Measurements from ENCODE around the gene OR1N2.
"Not testable (repeated sequence)": the region's sequence is repeated elsewhere in the genome, so short reads cannot be mapped to it uniquely, and the experiment has no call there.

The OR1N2 gene, protein sequence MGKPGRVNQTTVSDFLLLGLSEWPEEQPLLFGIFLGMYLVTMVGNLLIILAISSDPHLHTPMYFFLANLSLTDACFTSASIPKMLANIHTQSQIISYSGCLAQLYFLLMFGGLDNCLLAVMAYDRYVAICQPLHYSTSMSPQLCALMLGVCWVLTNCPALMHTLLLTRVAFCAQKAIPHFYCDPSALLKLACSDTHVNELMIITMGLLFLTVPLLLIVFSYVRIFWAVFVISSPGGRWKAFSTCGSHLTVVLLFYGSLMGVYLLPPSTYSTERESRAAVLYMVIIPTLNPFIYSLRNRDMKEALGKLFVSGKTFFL

DNA sequence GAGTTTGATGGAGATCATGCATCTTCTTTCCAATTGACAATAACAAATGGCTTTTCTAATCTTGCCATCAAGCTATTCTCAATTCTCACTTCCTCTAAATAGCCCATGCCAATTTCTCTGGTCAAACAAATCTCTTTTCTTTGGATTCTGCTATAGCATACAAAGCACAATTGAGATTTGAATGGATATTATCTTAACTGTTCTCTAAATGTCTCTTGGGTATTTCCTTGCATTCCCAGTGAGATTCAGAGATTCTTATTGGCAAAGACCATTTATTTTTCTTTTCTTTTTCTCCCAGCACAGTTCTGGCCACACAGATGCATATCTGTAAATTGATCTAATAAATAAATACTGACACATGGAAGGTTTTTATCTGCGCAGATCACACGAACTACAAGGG is at the start of gene OR1N2:
Gene OR1N2, plus strand, starts transcription at position 301 of the 400 bp plus-strand sequence. CDS start 100 bp downstream, outside the sequence.
- DNase-seq, result no peak

DNA sequence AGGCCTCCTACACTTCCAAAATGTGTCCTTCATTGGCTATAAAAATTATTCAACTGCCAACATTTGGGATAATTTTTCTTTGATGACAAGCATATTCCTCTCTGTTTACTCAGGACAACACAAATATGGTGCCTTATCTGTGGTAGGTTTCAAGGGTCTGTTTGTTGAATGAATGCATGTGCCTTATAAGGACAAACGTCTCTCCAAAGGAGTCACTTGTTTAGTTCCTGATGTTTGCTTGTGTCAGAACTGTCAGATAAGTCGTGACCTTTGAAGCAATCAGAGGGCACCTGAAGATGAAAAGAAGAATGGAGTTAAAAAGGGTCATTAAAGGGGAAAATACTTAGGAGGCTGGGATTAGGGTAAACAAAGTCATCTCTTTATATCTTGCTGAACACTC is 45.9 kb upstream of the OR1N2 start:
- DNase-seq, result no peak

DNA sequence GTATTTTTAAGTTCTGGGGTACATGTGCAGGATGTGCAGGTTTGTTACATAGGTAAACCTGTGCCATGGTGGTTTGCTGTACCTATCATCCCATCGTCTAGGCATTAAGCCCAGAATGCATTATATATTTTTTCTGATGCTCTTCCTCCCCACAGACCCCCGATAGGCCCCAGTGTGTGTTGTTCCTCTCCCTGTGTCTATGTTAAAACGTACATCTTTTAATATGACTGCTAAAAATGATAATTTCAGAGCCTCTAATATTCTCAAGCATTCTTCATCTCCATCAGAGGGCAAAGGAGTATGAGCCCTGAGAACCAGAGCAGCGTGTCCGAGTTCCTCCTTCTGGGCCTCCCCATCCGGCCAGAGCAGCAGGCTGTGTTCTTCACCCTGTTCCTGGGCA is 42.4 kb upstream of the OR1N2 start, which contains the start of gene OR1J2:
Gene OR1J2, plus strand, starts transcription at position 301 of the 400 bp plus-strand sequence. Its CDS starts 0 bp downstream, at position 301.
- DNase-seq, result no peak

DNA sequence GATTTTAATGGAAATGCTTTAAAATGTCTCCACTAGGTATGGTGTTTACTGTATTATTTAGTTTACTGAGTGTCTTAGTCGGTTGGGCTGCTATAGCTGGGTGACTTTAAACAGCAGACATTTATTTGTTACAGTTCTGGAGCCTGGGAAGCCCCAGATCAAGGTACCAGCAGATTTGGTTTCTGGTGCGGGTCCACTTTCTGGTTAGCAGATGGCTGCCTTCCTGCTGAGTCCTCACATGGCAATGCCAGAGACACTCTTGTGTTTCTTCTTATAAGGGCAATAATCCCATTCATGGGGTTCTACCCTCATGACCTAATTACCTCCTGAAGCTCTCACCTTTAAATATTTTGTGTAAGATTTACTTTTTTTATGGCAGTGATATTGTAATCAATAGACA is 34.7 kb upstream of the OR1N2 start:
- no peak for DNase-seq

DNA sequence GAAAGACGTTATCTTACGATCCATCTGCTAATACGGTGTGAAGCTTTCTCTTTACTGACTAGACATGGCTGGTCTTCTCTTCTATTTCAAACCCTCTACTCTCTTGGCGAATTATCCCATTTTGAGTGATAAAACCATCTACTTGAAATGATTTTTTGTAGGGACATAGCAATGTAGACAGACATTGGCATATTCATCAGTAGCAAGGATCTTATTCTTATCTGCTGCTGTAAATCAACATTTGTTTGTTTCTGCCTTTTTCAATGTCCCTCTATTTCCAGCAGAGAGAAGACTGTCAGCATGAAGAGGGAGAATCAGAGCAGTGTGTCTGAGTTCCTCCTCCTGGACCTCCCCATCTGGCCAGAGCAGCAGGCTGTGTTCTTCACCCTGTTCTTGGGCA is 34.1 kb upstream of the OR1N2 start, which contains the start of gene OR1J4:
Gene OR1J4, plus strand, starts transcription at position 301 of the 400 bp plus-strand sequence. Its CDS starts 0 bp downstream, at position 301.
- no peak for DNase-seq

DNA sequence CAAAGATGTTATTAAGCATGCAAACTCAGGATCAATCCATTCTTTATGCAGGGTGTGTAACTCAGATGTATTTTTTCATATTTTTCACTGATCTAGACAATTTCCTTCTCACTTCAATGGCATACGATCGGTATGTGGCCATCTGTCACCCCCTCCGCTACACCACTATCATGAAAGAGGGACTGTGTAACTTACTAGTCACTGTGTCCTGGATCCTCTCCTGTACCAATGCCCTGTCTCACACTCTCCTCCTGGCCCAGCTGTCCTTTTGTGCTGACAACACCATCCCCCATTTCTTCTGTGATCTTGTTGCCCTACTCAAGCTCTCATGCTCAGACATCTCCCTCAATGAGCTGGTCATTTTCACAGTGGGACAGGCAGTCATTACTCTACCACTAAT is 33.5 kb upstream of the OR1N2 start:
- DNase-seq, result no peak

DNA sequence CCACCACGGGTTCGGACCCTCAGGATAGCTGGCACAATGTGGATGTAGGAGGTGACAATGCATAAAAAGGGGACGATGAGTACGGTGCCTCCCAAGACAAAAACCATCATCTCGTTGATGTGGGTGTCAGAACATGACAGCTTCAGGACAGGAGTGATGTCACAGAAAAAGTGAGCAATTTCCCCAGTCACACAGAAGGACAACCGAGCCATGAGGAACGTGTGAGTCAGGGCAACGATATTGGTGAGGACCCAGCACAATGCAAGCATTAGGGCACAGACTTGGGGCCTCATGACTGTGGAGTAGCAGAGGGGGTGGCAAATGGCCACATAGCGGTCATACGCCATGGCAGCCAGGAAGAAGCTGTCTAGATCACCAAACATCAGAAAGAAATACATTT is 26.3 kb upstream of the OR1N2 start:
- DNase-seq, result no peak

DNA sequence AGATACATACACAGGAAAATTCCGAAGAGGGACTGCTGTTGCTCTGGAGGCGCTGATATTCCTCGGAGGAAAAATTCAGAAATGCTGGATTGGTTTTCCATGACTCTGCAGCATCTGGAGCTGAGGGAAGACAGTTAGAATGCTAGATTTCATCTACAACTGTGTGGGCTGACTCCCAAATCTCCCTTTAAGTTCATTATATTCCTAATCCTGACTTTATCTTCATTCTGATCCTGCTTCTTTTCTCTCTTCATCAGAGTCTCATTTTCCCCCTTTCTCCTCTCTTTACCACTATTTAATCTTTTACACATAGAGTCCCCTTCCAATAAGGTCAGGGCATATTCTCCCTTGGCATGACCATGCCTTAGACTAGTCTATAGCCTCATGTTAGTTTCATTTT is 25.7 kb upstream of the OR1N2 start, which contains the start of gene OR1N1:
Gene OR1N1, minus strand, starts transcription at position 101 of the 400 bp plus-strand sequence. Its CDS starts 0 bp downstream, at position 101.
- no peak for DNase-seq

DNA sequence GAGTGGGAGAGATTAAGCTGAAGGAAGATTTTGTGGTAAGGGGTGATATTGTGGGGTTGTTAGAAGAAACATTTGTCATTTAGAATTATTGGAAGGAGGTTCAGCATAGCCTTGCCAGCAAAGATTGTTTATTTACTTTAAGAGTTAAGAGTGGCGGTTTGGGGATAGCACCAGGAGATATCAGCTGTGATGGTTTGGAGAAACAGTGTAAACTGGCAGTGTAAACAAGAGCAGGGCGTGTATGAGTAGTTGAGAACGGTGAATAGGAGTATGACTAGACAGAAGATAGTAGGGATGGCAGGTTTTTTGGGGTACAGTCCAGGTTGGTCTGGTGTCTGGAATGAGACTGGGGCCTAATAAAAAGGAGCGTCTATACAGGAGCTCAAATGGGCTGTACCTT is 21.8 kb upstream of the OR1N2 start:
- not testable (repeated sequence) for DNase-seq

DNA sequence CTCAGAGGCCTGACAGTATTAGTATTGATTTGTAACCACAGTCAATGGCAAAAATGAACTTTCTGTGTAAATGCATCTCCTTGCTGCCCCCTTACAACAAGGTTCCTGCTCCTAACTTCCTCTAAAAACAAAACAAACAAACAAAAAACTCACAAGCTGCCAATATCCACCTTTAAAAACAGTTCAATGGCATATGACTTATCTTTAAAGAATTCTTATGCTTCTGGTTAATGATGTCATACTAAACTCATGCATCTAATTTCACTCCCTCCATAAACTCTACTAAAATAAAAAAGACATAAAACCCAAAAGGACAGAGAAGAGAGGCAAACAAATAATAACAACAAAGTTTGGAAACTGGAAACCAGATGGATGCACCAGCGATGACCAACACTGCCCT is 16.8 kb upstream of the OR1N2 start:
- DNase-seq, result no peak

DNA sequence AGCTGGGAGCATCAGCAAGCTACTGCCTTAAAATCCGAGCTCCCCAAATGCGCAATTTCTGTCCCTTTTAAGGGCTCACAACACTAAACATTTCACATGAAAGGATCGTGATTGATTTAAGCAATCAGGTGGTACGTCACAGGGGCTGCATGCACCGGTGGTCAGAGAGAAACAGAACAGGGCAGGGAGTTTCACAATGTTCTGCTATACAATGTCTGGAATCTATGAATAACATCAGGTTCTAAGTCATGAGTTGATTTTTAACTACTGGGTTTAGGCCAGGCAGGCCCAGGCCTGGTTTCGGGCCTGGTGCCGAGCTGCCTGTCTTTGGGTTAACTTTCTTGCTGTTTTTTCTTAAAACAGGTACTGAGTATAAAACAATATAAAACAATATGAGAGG is 15.8 kb upstream of the OR1N2 start:
- DNase-seq, result not testable (repeated sequence)

DNA sequence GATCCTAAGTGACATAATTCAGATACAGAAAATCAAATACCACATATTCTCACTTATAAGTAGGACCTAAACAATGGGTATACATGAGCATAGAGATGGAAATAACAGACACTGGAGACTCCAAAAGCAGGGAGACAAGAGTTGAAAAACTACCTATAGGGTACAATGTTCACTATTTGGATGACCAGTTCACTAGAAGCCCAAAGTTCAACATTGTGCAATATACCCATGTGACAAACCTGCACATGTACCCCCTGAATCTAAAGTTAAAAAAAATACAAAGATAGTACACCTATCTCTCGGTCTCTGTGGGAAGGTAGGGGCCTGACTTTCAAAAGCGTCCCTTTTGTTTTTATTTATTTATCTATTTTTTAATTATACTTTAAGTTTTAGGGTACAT is 14.2 kb upstream of the OR1N2 start:
- DNase-seq, result no peak

DNA sequence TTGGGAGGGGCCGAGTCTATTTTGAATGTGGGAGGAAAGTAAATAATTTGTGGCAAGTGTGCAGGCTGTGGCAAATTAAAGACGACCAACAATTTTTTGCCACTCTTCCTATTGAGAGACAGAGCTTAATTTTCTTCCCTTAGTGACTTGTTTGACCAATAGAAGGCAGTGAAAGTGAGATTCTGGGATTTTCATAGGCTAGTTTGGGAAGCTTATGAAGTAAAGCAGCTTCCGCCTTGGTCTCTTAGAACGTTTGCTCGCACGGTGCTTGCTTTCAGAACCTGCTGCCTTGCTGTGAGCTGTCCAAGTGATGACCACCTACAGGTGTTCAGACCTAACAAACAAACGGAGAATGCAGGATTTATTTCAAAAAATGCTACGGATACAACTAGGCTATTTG is 6.7 kb upstream of the OR1N2 start:
- no peak for DNase-seq

DNA sequence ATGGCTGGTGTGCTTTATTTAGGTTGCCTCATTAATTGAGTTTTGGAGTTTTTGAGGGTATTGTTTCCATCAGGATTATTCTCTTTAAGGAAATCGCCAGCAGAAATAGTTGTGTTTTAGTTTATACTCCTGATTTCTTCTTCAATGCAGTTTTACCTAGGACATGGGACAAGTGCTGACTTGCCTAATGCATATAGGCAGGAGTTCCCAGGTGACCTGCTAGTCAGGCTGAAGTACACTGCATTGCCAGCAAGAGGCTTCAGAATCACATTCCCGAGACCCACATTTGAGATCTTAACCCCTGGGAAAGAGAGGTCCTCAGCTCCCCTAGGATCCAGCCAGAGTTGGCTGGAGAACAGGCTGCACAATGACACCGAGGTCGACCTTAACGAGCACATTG is 1.5 kb upstream of the OR1N2 start:
- no peak for DNase-seq

DNA sequence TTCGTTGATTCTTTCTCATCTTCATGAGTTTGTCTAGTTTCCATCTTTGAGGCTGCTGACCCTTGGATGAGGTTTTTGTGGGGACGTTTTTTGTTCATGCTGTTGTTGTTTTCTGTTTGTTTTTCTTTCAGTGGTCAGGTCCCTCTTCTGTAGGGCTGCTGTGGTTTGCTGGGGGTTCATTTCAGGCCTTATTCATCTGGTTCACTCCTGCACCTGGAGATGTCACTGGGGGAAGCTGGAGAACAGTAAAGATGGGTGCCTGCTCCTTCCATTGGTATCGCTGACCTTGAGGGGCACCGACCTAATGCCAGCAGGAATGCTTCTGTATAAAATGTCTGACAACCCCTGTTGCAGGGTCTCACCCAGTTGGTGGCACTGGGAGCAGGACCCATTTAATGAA is 8.5 kb downstream of the OR1N2 start:
- DNase-seq, result no peak

DNA sequence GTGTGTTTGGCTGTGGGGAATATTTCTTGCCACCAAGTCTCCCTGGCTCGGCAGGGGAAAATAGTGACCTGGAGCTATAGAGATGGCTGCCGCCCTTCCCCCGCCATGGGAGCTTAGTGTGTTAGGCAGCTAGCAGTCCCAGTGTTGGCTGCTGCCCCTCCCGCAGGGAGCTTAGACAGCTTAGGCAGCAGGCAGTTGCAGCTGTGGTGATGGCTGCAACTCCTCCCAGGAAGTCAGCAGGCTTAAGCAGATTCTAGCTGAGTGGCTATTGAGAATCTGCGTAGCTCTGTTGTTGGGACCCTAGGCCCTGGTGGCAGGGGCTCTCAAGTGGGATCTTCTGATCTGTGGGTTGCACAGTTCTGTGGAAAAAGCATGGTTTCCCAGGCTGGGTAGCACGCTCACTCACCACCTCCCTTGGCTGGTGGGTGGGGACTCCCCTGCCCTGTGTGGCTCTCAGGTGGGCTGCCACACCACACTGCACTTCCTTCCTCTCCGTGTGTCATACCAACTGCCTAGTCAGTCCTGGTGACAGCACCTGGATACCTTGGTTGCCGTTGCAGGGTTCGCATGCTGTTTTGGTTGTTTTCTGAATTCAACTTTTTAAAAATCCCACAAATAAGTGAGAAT is 9.3 kb downstream of the OR1N2 start:
- no peak for DNase-seq

DNA sequence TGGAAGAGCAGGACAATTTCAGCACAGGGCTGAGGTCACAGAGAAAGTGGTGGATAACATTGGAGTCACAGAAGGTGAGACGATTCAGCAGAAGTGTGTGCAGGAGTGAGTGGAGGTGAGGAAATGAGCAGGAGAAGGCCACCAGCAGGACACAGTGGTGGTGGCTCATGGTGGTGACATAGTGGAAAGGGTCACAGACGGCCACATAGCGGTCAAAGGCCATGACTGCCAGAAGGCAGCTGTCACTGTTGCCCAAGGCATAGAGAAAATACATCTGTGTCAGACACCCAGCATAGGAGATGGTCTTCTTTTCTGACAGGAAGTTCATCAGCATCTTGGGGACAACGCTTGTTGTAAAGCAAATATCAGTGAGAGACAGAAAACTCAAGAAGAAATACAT is 15.0 kb downstream of the OR1N2 start:
- DNase-seq, result no peak

DNA sequence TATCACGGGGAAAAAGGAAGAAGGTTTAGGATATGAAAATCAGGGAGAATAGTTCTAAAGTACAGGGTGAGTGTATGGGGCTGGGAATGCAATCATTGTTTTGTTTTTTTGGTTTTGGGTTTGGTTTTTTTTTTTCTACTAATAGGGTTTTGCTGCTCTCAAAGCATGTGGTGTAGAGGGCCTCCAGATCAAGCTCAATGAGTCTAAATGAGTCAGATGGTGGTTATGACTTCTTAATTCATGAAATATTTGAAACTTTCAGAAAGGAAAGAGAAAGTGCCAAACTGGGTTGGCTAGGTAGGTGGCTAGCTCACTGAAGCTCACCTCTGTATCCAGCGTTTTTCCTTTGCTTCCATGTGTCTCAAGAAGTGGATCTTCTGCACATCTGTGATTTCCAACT is 19.5 kb downstream of the OR1N2 start:
- no peak for DNase-seq

DNA sequence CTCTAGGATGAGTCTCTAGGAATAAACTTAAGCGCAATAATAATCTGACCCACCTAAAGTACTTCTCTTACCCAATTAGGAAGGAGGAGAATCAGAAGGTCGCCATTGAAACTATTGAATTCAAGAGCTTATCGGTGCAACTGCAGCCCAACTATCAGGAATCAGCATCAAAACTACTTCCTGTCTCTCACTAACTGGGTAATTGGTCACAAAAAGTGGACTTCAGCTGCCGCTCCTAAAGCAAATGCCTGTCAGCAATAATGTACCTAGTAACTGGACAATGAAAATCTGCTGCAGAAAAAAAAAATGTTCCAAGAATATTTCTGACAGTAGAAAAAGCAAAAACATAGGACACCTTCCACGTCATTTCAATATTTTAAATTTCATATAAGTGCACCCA is 27.0 kb downstream of the OR1N2 start:
- DNase-seq, result no peak

DNA sequence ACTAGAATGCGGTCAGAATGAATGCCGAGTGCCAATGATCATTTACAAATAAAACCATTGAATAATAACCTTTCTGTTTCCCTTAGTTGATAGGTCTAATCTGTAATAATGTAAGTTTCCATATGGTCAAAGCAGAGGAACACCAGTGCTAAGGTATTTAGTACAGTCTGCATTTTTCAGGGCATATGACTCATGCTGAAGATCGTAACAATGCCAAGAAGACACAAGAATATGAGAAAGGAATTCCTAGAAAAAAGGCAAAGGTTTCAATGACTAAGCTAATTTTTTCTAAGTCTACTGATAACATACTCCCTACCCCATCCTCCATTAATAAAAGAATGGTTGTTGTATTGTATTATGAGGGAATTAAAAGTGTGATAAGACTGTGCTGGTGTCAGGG is 27.4 kb downstream of the OR1N2 start:
- no peak for DNase-seq

DNA sequence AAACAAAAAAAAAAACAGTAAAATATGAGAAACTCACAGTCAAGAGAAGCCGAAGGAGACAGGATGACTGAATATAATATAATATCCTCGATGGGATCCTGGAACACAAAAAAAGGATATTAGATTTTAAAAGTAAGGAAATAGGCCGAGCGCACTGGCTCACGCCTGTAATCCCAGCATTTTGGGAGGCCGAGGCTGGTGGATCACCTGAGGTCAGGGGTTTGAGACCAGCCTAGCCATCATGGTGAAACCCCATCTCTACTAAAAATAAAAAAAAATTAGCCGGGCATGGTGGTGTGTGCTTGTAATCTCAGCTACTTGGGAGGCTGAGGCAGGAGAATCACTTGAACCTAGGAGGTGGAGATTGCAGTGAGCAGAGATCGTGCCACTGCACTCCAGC is 30.4 kb downstream of the OR1N2 start, which contains the start of gene OR1L8:
Gene OR1L8, minus strand, starts transcription at position 101 of the 400 bp plus-strand sequence. CDS start 14,907 bp downstream, outside the sequence.
- not testable (repeated sequence) for DNase-seq
